Measurements from ENCODE around the gene TMX1. TPM values are rescaled to one million over a fixed set of nuclear protein-coding genes. Genes with fewer than 3 reads are reported as not detected.

The TMX1 gene
- total and polyA plus RNA-seq, 2 experiments from 2014 or later = 61.5 to 126 TPM

DNA sequence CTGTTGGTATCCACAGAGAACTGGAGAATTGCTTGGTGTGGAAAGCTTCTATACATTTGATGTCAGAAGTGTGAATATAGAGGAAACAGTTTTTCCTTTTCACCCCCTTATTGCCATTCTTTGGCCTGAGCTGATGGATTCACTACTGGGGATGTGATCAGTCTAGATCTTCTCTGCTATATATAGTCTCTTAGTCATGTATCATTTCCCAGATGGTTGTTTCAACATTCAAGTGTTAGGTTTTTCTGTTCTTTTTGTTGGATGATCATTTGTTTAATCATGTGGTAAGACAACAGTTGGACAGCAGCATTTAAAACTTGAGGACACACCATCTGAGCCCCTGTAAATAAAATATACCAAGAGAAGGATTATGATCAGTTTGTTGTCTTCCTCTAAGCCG is 29.6 kb downstream of the TMX1 start:
- H3K9me3 Mint-ChIP-seq = no peaks in the 10 kb centered on the region
- H3K36me3 ChIP-seq (ENCODE audit: insufficient read depth) = peaks cover 5% of the 10 kb centered on the region; the same call in 1 of the 2 replicates
- no peak overlapping the region for H3K4me2 ChIP-seq
- peaks cover 3% of the 10 kb centered on the region; the same call in 2 of the 3 replicates for H3K36me3 Mint-ChIP-seq (ENCODE audit: low read depth)
- H3K9me2 ChIP-seq (ENCODE audit: insufficient read depth) = no peaks in the 10 kb centered on the region
- TF ChIP-seq, protein P1, sequence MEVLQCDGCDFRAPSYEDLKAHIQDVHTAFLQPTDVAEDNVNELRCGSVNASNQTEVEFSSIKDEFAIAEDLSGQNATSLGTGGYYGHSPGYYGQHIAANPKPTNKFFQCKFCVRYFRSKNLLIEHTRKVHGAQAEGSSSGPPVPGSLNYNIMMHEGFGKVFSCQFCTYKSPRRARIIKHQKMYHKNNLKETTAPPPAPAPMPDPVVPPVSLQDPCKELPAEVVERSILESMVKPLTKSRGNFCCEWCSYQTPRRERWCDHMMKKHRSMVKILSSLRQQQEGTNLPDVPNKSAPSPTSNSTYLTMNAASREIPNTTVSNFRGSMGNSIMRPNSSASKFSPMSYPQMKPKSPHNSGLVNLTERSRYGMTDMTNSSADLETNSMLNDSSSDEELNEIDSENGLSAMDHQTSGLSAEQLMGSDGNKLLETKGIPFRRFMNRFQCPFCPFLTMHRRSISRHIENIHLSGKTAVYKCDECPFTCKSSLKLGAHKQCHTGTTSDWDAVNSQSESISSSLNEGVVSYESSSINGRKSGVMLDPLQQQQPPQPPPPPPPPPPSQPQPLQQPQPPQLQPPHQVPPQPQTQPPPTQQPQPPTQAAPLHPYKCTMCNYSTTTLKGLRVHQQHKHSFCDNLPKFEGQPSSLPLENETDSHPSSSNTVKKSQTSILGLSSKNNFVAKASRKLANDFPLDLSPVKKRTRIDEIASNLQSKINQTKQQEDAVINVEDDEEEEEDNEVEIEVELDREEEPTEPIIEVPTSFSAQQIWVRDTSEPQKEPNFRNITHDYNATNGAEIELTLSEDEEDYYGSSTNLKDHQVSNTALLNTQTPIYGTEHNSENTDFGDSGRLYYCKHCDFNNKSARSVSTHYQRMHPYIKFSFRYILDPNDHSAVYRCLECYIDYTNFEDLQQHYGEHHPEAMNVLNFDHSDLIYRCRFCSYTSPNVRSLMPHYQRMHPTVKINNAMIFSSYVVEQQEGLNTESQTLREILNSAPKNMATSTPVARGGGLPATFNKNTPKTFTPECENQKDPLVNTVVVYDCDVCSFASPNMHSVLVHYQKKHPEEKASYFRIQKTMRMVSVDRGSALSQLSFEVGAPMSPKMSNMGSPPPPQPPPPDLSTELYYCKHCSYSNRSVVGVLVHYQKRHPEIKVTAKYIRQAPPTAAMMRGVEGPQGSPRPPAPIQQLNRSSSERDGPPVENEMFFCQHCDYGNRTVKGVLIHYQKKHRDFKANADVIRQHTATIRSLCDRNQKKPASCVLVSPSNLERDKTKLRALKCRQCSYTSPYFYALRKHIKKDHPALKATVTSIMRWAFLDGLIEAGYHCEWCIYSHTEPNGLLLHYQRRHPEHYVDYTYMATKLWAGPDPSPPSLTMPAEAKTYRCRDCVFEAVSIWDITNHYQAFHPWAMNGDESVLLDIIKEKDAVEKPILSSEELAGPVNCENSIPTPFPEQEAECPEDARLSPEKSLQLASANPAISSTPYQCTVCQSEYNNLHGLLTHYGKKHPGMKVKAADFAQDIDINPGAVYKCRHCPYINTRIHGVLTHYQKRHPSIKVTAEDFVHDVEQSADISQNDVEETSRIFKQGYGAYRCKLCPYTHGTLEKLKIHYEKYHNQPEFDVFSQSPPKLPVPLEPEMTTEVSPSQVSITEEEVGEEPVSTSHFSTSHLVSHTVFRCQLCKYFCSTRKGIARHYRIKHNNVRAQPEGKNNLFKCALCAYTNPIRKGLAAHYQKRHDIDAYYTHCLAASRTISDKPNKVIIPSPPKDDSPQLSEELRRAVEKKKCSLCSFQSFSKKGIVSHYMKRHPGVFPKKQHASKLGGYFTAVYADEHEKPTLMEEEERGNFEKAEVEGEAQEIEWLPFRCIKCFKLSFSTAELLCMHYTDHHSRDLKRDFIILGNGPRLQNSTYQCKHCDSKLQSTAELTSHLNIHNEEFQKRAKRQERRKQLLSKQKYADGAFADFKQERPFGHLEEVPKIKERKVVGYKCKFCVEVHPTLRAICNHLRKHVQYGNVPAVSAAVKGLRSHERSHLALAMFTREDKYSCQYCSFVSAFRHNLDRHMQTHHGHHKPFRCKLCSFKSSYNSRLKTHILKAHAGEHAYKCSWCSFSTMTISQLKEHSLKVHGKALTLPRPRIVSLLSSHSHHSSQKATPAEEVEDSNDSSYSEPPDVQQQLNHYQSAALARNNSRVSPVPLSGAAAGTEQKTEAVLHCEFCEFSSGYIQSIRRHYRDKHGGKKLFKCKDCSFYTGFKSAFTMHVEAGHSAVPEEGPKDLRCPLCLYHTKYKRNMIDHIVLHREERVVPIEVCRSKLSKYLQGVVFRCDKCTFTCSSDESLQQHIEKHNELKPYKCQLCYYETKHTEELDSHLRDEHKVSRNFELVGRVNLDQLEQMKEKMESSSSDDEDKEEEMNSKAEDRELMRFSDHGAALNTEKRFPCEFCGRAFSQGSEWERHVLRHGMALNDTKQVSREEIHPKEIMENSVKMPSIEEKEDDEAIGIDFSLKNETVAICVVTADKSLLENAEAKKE (CRISPR knock-in tag; IDR thresholded peaks at IDR 0.05) = no peak
- TF ChIP-seq EZH2 (IDR thresholded peaks at IDR 0.05; ENCODE audit: low read depth, unreplicated experiment) = no peak
- TF ChIP-seq JUNB (IDR thresholded peaks at IDR 0.05; ENCODE audit: unreplicated experiment) = no peak
- TF ChIP-seq, protein P2, sequence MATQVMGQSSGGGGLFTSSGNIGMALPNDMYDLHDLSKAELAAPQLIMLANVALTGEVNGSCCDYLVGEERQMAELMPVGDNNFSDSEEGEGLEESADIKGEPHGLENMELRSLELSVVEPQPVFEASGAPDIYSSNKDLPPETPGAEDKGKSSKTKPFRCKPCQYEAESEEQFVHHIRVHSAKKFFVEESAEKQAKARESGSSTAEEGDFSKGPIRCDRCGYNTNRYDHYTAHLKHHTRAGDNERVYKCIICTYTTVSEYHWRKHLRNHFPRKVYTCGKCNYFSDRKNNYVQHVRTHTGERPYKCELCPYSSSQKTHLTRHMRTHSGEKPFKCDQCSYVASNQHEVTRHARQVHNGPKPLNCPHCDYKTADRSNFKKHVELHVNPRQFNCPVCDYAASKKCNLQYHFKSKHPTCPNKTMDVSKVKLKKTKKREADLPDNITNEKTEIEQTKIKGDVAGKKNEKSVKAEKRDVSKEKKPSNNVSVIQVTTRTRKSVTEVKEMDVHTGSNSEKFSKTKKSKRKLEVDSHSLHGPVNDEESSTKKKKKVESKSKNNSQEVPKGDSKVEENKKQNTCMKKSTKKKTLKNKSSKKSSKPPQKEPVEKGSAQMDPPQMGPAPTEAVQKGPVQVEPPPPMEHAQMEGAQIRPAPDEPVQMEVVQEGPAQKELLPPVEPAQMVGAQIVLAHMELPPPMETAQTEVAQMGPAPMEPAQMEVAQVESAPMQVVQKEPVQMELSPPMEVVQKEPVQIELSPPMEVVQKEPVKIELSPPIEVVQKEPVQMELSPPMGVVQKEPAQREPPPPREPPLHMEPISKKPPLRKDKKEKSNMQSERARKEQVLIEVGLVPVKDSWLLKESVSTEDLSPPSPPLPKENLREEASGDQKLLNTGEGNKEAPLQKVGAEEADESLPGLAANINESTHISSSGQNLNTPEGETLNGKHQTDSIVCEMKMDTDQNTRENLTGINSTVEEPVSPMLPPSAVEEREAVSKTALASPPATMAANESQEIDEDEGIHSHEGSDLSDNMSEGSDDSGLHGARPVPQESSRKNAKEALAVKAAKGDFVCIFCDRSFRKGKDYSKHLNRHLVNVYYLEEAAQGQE (IDR thresholded peaks at IDR 0.05; ENCODE audit: unreplicated experiment) = no peak
- TF ChIP-seq ZNF331 (CRISPR knock-in tag; IDR thresholded peaks at IDR 0.05; ENCODE audit: low read depth) = no peak
- TF ChIP-seq, protein P3, sequence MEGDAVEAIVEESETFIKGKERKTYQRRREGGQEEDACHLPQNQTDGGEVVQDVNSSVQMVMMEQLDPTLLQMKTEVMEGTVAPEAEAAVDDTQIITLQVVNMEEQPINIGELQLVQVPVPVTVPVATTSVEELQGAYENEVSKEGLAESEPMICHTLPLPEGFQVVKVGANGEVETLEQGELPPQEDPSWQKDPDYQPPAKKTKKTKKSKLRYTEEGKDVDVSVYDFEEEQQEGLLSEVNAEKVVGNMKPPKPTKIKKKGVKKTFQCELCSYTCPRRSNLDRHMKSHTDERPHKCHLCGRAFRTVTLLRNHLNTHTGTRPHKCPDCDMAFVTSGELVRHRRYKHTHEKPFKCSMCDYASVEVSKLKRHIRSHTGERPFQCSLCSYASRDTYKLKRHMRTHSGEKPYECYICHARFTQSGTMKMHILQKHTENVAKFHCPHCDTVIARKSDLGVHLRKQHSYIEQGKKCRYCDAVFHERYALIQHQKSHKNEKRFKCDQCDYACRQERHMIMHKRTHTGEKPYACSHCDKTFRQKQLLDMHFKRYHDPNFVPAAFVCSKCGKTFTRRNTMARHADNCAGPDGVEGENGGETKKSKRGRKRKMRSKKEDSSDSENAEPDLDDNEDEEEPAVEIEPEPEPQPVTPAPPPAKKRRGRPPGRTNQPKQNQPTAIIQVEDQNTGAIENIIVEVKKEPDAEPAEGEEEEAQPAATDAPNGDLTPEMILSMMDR (conservative IDR thresholded peaks at IDR 0.05; ENCODE audit: low read depth in 2 of 2) = no peak
- no peak for TF ChIP-seq CREB1 (CRISPR knock-in tag; IDR thresholded peaks at IDR 0.05; ENCODE audit: low read depth)
- no peak for TF ChIP-seq NANOG (IDR thresholded peaks at IDR 0.05; ENCODE audit: borderline replicate concordance)
- TF ChIP-seq STAT1 (IDR thresholded peaks at IDR 0.05; ENCODE audit: unreplicated experiment) = no peak
- TF ChIP-seq, protein P4, sequence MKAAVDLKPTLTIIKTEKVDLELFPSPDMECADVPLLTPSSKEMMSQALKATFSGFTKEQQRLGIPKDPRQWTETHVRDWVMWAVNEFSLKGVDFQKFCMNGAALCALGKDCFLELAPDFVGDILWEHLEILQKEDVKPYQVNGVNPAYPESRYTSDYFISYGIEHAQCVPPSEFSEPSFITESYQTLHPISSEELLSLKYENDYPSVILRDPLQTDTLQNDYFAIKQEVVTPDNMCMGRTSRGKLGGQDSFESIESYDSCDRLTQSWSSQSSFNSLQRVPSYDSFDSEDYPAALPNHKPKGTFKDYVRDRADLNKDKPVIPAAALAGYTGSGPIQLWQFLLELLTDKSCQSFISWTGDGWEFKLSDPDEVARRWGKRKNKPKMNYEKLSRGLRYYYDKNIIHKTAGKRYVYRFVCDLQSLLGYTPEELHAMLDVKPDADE (IDR thresholded peaks at IDR 0.05) = no peak
- TF ChIP-seq POLR2AphosphoS5 (IDR thresholded peaks at IDR 0.05; ENCODE audit: low read depth) = no peak
- TF ChIP-seq ZNF114 (CRISPR knock-in tag; IDR thresholded peaks at IDR 0.05) = no peak
- TF ChIP-seq EZH2phosphoT487 (IDR thresholded peaks at IDR 0.05; ENCODE audit: unreplicated experiment) = no peak
- no peaks in the 10 kb centered on the region for H3K27me3 ChIP-seq (ENCODE audit: insufficient read depth)
- no peak overlapping the region for H3K27ac Mint-ChIP-seq
- H3K4me3 Mint-ChIP-seq = no peak overlapping the region
- H3K4me3 ChIP-seq = no peak overlapping the region
- H3K4me1 Mint-ChIP-seq = peaks cover 5% of the 10 kb centered on the region
- H3K79me2 ChIP-seq (replicated peaks; ENCODE audit: insufficient read depth) = no peaks in the 10 kb centered on the region; the same call in 1 of the 2 replicates
- H3F3A ChIP-seq (replicated peaks; ENCODE audit: low read depth) = no peaks in the 10 kb centered on the region
- no peak overlapping the region for H3K27ac ChIP-seq (ENCODE audit: low read depth)
- DNase-seq (ENCODE audit: low spot score) (no peak), ATAC-seq (no peak)
- peaks cover 19% of the 10 kb centered on the region; the same call in 1 of the 2 replicates for H4K20me1 ChIP-seq (replicated peaks; ENCODE audit: insufficient read depth)
- H3K27me3 Mint-ChIP-seq (ENCODE audit: insufficient read depth, low read depth, poor library complexity) = no peaks in the 10 kb centered on the region
- H2AFZ ChIP-seq = no peak overlapping the region
- 0 out of 2 replicates have a peak, but pooled peaks cover 2% of the 10 kb centered on the region for H3K4me1 ChIP-seq (ENCODE audit: insufficient read depth)

All from GM23338 (cell line).